GM18526 (cell line): ENCODE results near the gene ARL11.

Experiments used
- POLR2A ChIP-seq: IDR thresholded peaks from 3 replicates; pipeline ENCODE4 v1.6.1; 2011; ENCODE audit not compliant: insufficient read length; ENCODE audit errors: extremely low read depth

Gene ARL11

DNA sequence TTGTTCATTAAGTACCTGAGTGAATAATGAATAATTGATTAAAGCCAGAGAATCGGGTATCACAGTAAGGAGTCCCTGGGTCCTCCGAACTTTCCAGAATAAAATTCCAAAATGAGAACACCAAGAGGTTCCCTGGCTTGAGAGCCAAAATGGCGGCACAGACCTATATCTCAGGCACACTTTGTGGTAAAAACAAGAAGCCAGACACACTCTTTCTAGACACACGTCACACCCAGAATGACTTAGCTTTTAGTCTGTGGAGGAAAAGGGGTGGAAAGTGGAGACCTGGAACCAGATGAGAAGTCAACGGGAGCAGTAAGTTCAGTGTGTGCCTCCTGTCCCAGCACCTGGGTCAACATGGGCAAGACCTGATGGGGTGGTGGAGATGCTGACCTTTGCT is 8.4 kb downstream of the ARL11 start:
- no peak for TF ChIP-seq POLR2A

DNA sequence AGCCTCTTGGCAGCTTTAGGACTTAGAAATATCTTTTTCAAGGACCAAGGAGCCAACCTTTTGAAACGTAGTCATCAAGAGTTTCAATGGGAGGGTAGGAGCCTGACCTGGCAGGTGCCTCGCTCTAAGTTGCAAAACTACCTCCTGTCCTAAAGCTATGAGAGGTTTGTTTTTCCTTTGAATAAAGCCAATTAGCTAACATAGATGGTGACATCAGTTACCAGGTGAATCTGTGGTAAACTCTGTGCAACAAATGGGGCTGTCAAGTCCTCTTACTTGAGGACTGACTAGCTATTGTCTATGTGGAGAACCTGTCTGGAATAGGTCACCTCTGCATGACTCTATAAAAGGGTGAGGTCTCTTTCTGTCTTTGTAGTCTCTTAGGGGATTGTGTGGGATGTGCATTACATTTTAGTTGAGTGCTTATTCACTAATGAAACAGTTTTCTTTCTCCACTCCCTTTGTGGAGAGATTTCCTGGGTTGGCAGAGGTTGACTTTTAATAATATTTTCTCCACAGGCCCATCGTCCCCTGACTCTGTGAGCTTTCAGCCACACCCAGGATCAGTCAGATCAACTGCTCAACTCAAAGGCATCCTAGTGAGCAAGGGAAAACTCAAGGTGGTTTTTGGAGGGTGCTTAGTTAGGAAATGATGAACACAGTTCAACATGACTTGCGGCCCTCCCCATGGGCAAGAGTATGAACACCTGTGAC is 9.9 kb downstream of the ARL11 start:
- TF ChIP-seq POLR2A: no peak

DNA sequence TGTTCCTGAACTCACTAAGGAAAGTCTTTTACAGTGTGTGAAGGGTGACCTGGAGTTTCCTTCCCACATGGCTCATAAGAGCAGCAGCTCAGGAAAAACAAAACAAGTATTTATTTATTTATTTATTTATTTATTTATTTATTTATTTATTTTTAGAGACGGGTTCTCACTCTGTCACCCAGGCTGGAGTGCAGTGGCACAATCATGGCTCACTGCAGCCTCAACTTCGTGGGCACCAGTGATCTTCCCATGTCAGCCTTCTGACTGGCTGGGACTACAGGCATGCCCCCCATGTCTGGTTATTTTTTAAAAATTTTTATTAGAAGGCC is 10.4 kb downstream of the ARL11 start:
- TF ChIP-seq POLR2A: no peak

DNA sequence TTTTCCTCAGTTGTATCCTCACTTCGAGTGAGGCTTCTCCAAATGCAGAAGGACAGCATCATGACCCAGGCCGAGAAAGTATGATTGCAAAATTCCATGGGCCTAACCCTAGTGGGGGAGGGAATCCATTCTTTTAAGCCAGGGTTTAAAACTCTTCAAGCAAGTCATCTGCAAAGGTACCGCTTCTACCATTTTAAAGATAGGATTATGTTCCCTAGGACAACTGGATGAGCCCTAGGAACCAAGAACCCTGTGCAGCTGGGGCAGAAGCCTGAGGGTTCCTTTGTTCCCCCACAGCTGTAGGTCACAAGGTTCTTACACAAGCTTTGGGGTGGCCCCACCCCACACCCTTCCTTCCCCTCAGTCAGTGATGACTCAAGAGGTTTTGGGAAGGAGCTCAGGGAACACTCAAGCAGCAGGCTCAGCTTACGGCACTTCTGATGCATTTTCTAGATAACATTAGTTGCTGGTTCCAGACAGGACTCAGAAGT is 13.5 kb downstream of the ARL11 start:
- TF ChIP-seq POLR2A: no peak

DNA sequence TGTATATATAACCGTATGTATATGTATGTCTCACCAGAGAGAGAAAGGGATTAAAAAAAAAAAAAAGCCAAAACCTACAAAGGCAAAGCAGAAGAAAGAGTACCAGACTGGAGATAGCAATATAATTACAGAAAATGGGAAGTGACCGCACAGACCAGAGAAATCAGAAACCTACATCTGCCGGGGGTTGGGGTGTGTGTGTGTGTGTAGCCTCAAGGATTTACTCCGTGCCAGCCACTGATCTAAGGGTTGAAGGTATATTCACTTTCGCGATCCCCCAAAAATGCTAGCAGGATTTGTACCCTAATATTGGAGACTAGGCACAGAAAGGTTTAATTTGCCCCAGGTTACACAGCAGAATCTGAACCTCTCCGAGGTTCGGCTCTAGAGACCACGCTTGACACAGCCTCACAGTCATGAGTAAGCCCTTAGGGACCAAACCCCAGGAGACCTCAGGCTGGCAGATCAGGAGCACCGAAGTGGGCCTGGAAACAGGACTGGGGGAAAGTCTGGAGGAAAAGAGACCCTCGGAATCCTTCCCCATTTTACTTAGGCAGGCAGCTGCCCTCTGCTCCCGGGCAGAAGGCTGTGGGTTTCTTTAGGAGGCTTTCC is 14.8 kb downstream of the ARL11 start:
- TF ChIP-seq POLR2A: no peak

DNA sequence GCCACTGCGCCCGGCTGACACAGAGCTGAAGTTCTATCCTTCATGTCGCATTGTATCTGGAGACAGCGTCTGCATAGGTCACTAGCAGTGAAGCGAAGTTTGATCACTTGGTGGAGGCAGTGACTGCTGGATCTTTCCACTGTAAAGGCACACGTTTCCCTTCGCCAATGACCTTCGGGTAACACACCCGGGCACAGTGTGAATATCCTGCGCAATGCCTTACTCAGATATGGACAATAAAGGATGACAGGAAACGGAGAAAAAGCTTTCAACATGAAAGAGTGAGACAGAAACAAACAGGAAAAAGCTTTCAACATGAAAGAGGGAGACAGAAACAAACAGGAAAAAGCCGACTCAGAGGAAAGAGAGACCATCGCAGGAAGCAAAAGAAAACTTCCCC is 17.1 kb downstream of the ARL11 start:
- TF ChIP-seq POLR2A: no peak

DNA sequence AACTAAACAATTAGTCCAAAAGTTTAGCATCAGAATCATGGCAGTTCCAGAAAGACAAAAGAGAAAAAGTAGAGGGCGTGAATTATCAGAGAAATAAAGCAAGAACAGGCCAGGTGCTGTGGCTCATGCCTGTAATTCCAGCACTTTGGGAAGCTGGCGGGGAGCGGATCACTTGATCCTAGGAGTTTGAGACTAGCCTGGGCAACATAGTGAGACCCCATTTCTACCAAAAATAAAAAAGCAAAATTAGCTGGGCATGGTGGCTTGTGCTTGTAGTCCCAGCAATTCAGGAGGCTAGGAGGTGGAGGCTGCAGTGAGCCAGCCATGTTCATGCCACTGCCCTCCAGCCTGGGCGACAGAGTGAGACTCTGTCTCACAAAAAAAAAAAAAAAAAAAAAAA is 18.4 kb downstream of the ARL11 start:
- no peak for TF ChIP-seq POLR2A

DNA sequence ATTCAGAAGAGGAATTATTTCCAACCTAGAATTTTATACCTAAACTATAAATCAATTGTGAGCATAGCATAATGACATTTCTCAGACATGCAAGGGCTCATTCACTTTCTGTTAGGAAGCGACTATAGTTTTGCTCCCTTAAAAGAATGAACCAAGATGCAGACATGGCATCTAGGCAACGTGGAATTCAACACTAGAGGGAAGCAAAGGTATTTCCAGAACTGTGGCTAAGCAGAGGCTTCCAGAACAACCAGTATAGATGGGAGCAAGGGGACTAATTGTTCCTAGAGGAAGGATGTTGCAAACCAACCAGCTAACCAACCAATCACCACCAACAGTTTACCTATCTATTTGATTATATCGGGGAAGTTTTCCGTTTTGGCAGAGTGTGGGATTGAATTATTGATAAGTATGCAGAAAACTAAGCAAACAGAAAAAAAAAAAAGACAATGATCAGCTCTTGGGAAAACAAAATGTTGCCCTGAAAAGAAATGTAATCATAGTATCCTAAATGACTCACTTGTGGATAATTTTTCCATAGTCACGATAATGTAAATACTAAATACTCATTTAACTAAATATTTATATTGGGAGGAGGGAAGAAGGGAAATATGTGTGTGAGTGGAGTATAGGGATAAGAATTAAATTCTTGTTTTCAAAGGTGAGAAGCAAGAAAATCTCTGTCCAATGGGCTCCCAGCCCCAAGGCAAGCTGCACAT is 21.1 kb downstream of the ARL11 start:
- TF ChIP-seq POLR2A: no peak

DNA sequence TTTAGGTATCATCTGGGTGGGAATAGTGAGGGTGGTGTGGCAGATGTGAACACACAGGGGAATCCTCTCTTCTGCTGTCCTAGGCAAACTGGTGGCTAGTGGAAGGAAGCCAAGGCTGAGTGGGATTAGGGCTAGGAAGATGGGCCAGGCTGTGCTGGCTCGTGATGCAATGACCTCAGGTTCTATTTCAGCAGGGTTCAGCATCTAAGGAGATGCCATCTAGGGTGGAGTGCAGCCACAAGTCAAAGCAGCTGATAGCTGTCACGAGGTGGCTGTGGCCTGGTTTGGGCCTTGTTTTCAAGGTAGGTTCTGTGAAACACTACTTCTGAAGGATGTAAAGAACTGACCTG is 21.6 kb downstream of the ARL11 start:
- no peak for TF ChIP-seq POLR2A

DNA sequence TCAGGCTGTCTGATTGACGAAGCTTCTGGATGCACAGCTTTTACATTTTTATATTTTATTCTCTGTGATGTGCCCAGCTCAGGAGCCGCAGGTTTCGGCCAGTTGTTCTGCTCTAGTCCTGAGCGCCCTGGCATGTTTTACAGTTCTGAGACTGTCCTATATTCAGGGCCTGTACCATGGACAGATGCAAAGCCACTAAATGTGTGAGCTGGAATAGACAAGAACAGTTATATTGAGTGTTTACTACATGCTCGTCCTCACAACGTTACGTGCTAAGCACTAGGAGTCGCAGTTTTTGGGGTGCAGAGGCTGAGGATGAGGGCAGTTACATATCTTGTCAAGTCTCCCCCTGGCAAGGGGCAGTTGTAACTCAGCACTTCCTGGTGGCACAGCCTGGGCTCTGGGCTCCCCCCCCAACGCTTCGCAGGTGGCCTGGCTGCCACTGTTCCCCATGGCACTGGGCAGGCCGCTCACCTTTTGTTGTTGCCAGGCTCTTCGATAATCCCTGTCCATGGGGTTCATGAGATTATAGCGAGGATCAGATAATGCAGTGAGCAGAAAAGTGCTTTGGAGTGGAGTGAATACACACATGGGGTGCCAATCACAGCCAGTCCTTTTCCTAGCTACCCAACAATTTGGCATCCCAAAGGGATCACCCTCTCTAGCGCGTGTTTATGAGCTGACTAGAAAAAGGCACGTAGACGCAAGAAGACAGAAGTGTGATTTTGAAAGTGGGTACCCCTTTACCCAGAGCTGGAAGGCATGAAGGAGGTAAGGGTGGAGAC is 23.5 kb downstream of the ARL11 start:
- TF ChIP-seq POLR2A: no peak

DNA sequence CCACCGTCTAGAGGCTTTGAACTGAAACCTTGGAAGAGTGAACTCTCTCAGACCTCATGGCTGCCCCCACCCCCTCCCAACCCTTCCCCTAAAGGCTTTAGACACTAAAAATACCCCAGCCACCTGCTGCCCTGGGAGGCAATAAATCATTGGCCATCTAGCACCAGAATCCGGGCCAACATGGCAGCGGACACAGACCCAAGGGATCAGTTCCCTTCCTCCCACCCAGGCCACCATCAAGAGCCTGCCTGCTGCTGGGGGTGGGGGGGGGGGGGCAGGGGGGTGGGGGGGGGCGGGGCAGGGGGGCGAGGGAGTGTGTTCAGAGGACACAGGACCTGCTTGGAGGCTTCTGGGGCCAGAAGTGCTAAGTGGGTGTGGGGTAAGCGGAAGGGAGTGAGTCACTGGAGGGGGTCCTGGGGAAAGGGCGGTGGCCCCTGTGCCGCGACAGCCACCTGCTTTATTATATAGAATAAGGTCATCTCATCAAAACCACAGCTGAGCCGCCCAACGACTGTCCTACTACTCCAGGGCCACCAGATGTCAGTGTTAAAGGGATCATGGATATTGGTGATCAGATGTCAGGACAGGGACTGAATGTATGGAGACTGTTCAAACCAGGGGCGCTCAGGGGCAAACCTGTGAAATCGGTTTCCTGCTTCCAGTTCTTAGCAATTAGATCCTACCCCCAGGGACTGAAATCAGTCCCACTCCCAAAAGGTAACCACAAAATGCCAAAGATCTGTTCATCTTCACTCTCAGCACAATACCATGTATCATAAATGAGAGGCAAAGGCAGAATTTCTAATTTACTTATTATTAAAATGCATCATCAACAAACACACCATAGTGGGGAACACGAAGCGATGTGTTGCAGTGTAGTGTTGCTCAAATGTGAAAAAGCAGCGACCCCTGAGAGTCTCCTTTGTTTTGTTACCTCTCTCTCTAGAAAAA is 24.3 kb downstream of the ARL11 start:
- no peak for TF ChIP-seq POLR2A

DNA sequence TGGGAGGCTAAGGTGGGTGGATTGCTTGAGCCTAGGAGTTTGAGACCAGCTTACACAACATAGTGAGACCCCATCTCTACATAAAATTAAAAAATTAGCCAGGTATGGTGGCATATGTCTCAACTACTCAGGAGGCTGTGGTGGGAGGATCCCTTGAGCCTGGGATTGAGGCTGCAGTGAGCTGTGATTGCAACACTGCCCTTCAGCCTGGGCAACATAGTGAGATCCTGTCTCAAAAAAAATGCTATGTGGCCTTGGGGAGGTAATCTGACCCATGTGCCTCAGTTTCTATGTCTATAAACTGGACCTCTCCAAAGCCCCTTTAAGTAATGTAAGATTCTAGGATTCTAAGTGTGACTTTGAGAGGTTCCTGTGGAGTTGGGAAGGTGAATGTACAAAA is 25.2 kb downstream of the ARL11 start:
- no peak for TF ChIP-seq POLR2A

DNA sequence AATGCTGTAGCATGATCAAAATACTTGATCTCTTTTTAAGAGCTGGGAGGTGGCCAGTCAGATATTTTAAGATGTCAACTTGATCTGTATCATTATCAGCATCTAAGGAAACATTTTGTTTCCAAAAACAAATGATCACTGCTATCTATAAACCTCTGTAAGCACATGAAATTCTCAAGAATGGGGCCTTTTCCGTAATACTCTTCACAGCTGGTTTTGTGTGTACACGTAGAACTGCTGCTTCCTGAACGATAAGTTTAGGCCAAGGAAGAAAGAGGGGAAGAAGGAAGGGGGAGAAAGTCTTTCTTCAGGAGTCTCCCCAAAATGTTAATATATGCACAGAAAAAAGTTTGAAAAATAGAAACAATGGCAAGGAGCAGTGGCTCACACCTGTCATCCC is 25.7 kb downstream of the ARL11 start:
- TF ChIP-seq POLR2A: no peak

DNA sequence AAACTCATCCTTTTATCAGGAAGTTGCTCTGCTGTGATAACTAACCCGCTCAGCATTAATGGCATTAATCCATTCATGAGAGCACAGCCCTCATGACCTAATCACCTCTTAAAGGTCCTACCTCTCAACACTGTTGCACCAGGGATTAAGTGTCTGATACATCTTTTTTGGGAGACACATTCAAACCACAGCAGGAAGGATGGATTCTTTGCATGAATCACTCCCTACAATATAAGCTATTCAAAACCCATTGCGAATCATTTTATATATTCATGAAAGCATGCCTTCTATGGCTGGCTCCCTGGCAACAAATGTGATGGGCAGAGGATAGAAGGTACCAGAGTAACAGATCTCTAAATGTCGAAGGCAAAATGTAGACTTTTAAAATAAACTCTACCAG is 27.6 kb downstream of the ARL11 start:
- TF ChIP-seq POLR2A: no peak

DNA sequence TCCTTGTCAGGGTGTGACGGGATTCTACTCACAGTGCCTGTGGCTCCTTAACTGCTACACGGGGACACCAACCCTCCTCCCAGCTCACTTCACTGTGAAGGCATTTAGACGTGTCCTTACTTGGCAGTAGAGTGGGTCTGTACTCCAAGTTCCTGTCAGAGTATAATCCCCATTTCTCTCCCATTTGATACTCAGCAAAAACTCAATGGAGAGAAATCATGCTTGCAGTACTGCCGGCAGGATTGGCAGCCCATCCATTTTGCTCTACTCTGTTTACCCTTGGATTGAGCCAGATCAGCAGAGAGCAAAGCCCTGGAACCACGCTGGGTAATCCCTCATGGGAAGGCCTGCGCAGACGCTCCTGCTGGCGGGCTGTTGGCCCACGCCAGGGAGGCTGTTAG is 28.9 kb downstream of the ARL11 start:
- no peak for TF ChIP-seq POLR2A

DNA sequence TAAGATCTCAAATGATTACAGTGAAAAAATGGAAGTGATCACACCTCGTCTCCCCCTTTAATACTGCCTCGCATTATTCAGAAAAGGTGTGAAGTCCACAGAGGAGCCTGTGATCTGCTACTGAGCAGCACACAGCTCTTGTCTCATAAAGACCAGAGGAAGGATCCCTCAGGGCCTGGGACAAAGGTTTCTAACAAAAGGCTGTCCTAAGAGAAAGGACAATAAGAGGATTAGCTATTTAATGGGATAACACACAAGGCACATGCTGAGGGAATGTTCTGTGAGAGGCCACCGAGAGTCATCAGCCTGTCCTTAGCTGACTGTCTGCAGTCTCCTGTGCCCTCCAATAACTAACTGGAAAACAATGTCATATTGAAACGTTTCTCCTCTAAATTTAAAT is 36.3 kb downstream of the ARL11 start:
- TF ChIP-seq POLR2A: no peak
